ENCODE results near the gene ADARB2. TPM values are rescaled to one million over a fixed set of nuclear protein-coding genes. Genes with fewer than 3 reads are reported as not detected.
A peak's percentile ranks its signal among the peaks of the same experiment; 100 is the strongest.
"Not testable (repeated sequence)": the region's sequence is repeated elsewhere in the genome, so short reads cannot be mapped to it uniquely, and the experiment has no call there.

Gene ADARB2
- total and polyA plus RNA-seq, 5 donors from 2014 or later = 0.27 to 2.9 (median 0.69) TPM; not detected in 1

DNA sequence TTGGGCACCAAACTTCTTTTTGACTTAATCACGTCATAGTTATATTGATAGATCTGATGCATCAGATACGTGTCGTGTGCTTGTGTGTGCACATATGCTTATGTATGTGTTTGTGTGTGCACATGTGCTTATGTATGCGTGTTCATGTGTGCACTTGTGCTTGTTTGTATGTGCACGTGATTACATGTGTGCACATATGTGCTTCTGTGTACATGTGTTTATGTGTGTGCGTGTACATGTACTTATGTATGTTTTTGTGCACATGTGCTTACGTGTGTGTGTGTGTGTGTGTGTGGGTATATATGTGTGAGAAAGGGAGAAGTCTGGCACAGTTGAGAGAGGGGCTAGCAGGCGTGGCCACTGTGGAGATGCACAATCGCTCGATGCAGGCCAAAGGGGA is 507.8 kb downstream of the ADARB2 start:
- Histone ChIP-seq H3K9me3 (ENCODE audit: control insufficient read depth in 2 of 2, low read length in 2 of 2) (no peaks in the 10 kb centered on the region), H3K36me3 (ENCODE audit: control insufficient read depth, insufficient read depth, low read length) (no peaks in the 10 kb centered on the region), H3K4me1 (ENCODE audit: control insufficient read depth, insufficient read depth, low read length, poor library complexity, severe bottlenecking) (no peaks in the 10 kb centered on the region), H3K27ac (ENCODE audit: insufficient read depth, low read length, poor library complexity, severe bottlenecking) (no peak overlapping the region), H3K4me3 (ENCODE audit: low read depth, low read length) (no peak overlapping the region), H3K27me3 (ENCODE audit: control insufficient read depth, insufficient read depth, low read length) (no peaks in the 10 kb centered on the region)
- Mint-ChIP-seq H3K4me1 (no peaks in the 10 kb centered on the region), H3K27ac (no peak overlapping the region), H3K4me3 (peak overlapping the region in 1 of 4 donors; percentile 45), H3K36me3 (no peaks in the 10 kb centered on the region), H3K27me3 (no peaks in the 10 kb centered on the region), H3K9me3 (peaks cover 0 to 2% (median 0%) of the 10 kb centered on the region in 7 donors)
- DNase-seq (no peak), ATAC-seq (ENCODE audit: low read depth in 2 of 2) (no peak)

DNA sequence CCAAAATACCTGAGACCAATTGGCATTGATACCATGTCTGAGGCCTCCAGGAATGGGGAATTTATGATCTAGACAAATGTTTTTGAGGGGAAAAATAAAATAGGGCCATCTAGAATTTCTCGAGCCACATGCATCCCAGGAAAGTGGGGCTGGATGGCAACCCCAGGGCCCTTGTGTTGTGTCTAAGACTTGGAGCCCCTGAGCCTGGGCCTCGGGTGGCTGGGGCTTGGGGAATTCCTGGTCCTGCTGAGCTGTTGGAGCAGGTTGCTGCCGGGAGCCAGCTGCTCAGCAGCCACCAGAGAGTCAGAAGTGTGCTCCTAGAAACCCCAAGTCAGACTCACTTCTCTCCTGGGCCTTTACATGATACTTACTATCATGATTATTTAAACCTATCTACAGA is 508.2 kb downstream of the ADARB2 start:
- Histone ChIP-seq H3K9me3 (ENCODE audit: control insufficient read depth in 2 of 2, low read length in 2 of 2) (no peaks in the 10 kb centered on the region), H3K4me3 (ENCODE audit: low read depth, low read length) (no peak overlapping the region), H3K27me3 (ENCODE audit: control insufficient read depth, insufficient read depth, low read length) (no peaks in the 10 kb centered on the region), H3K36me3 (ENCODE audit: control insufficient read depth, insufficient read depth, low read length) (no peaks in the 10 kb centered on the region), H3K27ac (ENCODE audit: insufficient read depth, low read length, poor library complexity, severe bottlenecking) (no peak overlapping the region), H3K4me1 (ENCODE audit: control insufficient read depth, insufficient read depth, low read length, poor library complexity, severe bottlenecking) (no peaks in the 10 kb centered on the region)
- no peak for ATAC-seq (ENCODE audit: low read depth in 2 of 2)
- H3K4me3 Mint-ChIP-seq = no peak overlapping the region
- H3K4me1 Mint-ChIP-seq = no peaks in the 10 kb centered on the region
- H3K27me3 Mint-ChIP-seq = no peaks in the 10 kb centered on the region
- no peak for DNase-seq
- H3K36me3 Mint-ChIP-seq = no peaks in the 10 kb centered on the region
- peaks cover 0 to 2% (median 0%) of the 10 kb centered on the region in 7 donors for H3K9me3 Mint-ChIP-seq
- no peak overlapping the region for H3K27ac Mint-ChIP-seq

DNA sequence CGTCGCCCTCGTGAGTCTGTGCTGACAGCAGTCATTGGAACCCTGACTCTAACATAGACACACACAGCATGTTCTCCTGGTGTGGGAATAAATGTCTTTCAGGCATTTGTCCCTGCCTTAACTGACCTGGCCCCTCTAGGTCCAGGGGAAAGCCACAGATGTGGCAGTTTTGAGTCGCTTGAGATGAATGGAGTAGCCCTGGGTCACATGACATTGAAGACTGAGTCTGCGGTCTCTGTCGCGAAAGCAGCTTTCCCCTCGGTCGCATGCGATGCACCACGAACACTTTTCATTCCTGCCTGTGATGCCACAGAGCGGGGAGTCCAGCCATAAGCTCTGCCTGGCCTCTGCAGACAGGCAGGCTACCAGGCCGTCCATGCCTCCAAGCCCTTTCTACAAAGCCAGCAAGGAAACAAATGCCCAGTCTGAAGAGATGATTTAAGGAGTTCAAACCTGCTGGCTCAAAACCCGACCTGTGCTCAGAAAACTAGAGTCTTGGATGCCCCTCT is 508.8 kb downstream of the ADARB2 start:
- peaks cover 0 to 2% (median 0%) of the 10 kb centered on the region in 7 donors for H3K9me3 Mint-ChIP-seq
- Histone ChIP-seq H3K27me3 (ENCODE audit: control insufficient read depth, insufficient read depth, low read length) (no peaks in the 10 kb centered on the region), H3K4me3 (ENCODE audit: low read depth, low read length) (no peak overlapping the region), H3K36me3 (ENCODE audit: control insufficient read depth, insufficient read depth, low read length) (no peaks in the 10 kb centered on the region), H3K27ac (ENCODE audit: insufficient read depth, low read length, poor library complexity, severe bottlenecking) (no peak overlapping the region), H3K9me3 (ENCODE audit: control insufficient read depth in 2 of 2, low read length in 2 of 2) (no peaks in the 10 kb centered on the region), H3K4me1 (ENCODE audit: control insufficient read depth, insufficient read depth, low read length, poor library complexity, severe bottlenecking) (no peaks in the 10 kb centered on the region)
- no peak for ATAC-seq (ENCODE audit: low read depth in 2 of 2)
- DNase-seq = no peak
- H3K27ac Mint-ChIP-seq = no peak overlapping the region
- H3K27me3 Mint-ChIP-seq = no peaks in the 10 kb centered on the region
- H3K36me3 Mint-ChIP-seq = no peaks in the 10 kb centered on the region
- H3K4me1 Mint-ChIP-seq = no peaks in the 10 kb centered on the region
- H3K4me3 Mint-ChIP-seq = no peak overlapping the region

DNA sequence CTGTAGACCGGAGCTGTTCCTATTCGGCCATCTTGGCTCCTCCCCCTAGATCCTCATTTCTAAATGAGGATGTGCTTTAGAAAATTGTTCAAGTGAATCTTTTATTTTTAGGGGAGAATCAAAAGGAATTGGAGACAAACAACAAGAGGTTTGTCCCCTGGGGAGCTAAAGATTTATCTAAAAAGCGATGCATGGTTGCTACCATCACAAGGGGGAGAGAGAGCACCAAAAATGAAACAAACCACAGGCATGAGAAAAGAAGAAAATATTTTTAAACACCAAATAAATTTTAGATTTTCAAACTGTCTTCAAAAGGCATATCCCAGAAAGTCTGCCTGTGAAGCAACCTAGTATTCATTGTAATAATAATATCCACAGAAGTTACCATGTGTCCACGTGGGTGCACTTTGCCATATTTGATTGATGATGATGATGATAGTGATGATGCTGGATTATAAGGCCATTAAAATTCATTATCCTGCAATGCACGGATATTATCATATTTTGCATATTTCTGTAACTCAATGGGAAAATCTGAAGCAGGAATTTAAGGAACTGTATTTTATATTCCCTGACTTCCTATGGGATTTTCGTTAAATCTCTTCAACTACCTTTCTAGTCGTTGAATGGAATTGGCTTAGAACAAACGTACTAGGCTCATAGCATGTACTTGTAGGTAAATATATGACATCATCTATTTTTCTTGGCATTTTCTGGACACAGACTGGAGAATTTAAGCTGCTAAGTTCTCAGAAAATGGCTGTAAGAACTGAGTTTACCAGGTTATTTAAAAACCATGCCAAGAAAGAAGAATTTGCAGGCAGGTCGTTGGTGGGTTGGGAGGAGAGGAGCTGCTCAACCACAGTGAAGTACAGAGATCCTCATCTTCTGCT is 509.6 kb downstream of the ADARB2 start:
- Mint-ChIP-seq H3K4me1 (no peaks in the 10 kb centered on the region), H3K4me3 (no peak overlapping the region), H3K27me3 (no peaks in the 10 kb centered on the region), H3K36me3 (no peaks in the 10 kb centered on the region), H3K9me3 (peaks cover 0 to 3% (median 0%) of the 10 kb centered on the region in 7 donors), H3K27ac (no peak overlapping the region)
- DNase-seq (no peak), ATAC-seq (ENCODE audit: low read depth in 2 of 2) (no peak)
- H3K27me3 ChIP-seq (ENCODE audit: control insufficient read depth, insufficient read depth, low read length) = no peaks in the 10 kb centered on the region
- no peaks in the 10 kb centered on the region for H3K9me3 ChIP-seq (ENCODE audit: control insufficient read depth in 2 of 2, low read length in 2 of 2)
- H3K36me3 ChIP-seq (ENCODE audit: control insufficient read depth, insufficient read depth, low read length) = no peaks in the 10 kb centered on the region
- H3K4me3 ChIP-seq (ENCODE audit: low read depth, low read length) = no peak overlapping the region
- no peak overlapping the region for H3K27ac ChIP-seq (ENCODE audit: insufficient read depth, low read length, poor library complexity, severe bottlenecking)
- no peaks in the 10 kb centered on the region for H3K4me1 ChIP-seq (ENCODE audit: control insufficient read depth, insufficient read depth, low read length, poor library complexity, severe bottlenecking)

DNA sequence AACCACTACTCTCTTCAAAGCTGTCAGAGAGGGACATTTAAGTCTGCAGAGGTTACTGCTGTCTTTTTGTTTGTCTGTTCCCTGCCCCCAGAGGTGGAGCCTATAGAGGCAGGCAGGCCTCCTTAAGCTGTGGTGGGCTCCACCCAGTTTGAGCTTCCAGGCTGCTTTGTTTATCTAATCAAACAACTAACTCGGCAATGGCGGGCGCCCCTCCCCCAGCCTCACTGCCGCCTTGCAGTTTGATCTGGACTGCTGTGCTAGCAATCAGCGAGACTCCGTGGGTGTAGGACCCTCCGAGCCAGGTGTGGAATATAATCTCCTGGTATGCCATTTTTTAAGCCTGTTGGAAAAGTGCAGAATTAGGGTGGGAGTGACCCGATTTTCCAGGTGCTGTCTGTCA is 510.4 kb downstream of the ADARB2 start:
- H3K27ac Mint-ChIP-seq; H3K9me3 ChIP-seq (ENCODE audit: control insufficient read depth in 2 of 2, low read length in 2 of 2); H3K9me3 Mint-ChIP-seq; H3K36me3 ChIP-seq (ENCODE audit: control insufficient read depth, insufficient read depth, low read length); DNase-seq; H3K36me3 Mint-ChIP-seq; H3K4me3 ChIP-seq (ENCODE audit: low read depth, low read length); H3K4me1 ChIP-seq (ENCODE audit: control insufficient read depth, insufficient read depth, low read length, poor library complexity, severe bottlenecking); H3K4me1 Mint-ChIP-seq; ATAC-seq (ENCODE audit: low read depth in 2 of 2); H3K4me3 Mint-ChIP-seq; H3K27ac ChIP-seq (ENCODE audit: insufficient read depth, low read length, poor library complexity, severe bottlenecking); H3K27me3 Mint-ChIP-seq; H3K27me3 ChIP-seq (ENCODE audit: control insufficient read depth, insufficient read depth, low read length): not testable (repeated sequence)

DNA sequence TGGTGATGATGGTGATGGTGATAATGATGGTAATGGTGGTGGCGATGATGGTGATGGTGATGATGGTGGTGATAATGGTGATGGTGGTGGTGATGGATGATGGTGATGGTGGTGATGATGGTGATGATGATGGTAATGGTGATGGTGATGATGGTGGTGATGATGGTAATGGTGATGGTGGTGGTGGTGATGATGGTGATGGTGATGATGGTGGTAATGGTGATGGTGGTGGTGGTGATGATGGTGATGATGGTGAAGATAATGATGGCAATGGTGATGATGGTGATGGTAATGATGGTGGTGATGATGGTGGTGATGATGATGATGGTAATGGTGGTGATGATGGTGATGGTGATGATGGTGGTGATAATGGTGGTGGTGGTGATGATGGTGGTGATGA is 517.5 kb downstream of the ADARB2 start:
- not testable (repeated sequence) for H3K27ac ChIP-seq (ENCODE audit: insufficient read depth, low read length, poor library complexity, severe bottlenecking); H3K4me1 ChIP-seq (ENCODE audit: control insufficient read depth, insufficient read depth, low read length, poor library complexity, severe bottlenecking); H3K9me3 ChIP-seq (ENCODE audit: control insufficient read depth in 2 of 2, low read length in 2 of 2); ATAC-seq (ENCODE audit: low read depth in 2 of 2); H3K9me3 Mint-ChIP-seq; H3K27me3 ChIP-seq (ENCODE audit: control insufficient read depth, insufficient read depth, low read length); H3K4me3 ChIP-seq (ENCODE audit: low read depth, low read length); DNase-seq; H3K4me1 Mint-ChIP-seq; H3K27ac Mint-ChIP-seq; H3K36me3 ChIP-seq (ENCODE audit: control insufficient read depth, insufficient read depth, low read length); H3K36me3 Mint-ChIP-seq; H3K27me3 Mint-ChIP-seq; H3K4me3 Mint-ChIP-seq

DNA sequence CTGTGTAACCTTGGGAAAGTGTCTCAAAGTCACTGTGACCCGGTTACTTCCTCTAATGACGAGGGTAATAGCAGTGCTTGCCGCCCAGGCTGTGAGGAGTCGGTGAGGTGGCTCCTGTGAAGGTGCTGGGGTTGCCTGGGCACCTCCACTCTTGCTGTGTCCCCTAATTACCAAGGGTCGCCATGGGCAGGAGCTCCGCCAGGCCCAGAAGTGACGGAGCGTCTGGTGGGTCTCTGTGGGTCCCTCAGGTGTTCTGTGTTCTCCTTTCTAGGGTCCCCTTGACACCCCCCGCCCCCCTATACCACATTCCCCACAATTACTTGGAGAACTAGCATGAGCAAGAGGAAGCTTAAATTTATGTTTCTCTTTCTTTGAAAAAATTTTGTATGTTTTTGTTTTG is 519.7 kb downstream of the ADARB2 start:
- no peak overlapping the region for H3K4me3 Mint-ChIP-seq
- no peak overlapping the region for H3K27ac Mint-ChIP-seq
- ATAC-seq (ENCODE audit: low read depth in 2 of 2) (no peak), DNase-seq (no peak)
- H3K9me3 Mint-ChIP-seq = peaks cover 0 to 4% (median 0%) of the 10 kb centered on the region in 7 donors
- Histone ChIP-seq H3K27me3 (ENCODE audit: control insufficient read depth, insufficient read depth, low read length) (no peaks in the 10 kb centered on the region), H3K27ac (ENCODE audit: insufficient read depth, low read length, poor library complexity, severe bottlenecking) (no peak overlapping the region), H3K4me3 (ENCODE audit: low read depth, low read length) (no peak overlapping the region), H3K36me3 (ENCODE audit: control insufficient read depth, insufficient read depth, low read length) (no peaks in the 10 kb centered on the region), H3K4me1 (ENCODE audit: control insufficient read depth, insufficient read depth, low read length, poor library complexity, severe bottlenecking) (no peaks in the 10 kb centered on the region), H3K9me3 (ENCODE audit: control insufficient read depth in 2 of 2, low read length in 2 of 2) (no peaks in the 10 kb centered on the region)
- H3K4me1 Mint-ChIP-seq = no peaks in the 10 kb centered on the region
- no peaks in the 10 kb centered on the region for H3K27me3 Mint-ChIP-seq
- H3K36me3 Mint-ChIP-seq = no peaks in the 10 kb centered on the region

DNA sequence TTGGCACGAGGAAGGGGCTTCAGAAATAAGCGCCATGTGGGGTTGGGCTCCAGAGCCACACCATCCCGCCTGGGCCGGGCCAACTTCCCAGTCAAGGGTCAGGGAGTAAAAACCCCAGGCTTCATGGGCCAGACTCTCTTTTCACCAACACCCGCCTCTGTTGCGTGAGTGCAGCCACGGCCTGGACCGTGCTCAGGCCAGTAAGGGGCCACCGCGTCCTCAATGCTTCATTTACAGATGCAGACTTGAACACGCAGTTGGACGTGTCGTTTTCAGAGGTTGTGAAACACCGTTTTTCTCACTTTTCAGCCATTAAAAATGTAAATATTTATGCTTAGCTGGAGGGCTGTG is 520.1 kb downstream of the ADARB2 start:
- Mint-ChIP-seq H3K4me1 (no peaks in the 10 kb centered on the region), H3K27ac (no peak overlapping the region), H3K36me3 (no peaks in the 10 kb centered on the region), H3K27me3 (no peaks in the 10 kb centered on the region), H3K4me3 (no peak overlapping the region), H3K9me3 (peaks cover 0 to 3% (median 0%) of the 10 kb centered on the region in 7 donors)
- H3K9me3 ChIP-seq (ENCODE audit: control insufficient read depth in 2 of 2, low read length in 2 of 2) = no peaks in the 10 kb centered on the region
- H3K27me3 ChIP-seq (ENCODE audit: control insufficient read depth, insufficient read depth, low read length) = no peaks in the 10 kb centered on the region
- DNase-seq = no peak
- no peak for ATAC-seq (ENCODE audit: low read depth in 2 of 2)
- no peaks in the 10 kb centered on the region for H3K36me3 ChIP-seq (ENCODE audit: control insufficient read depth, insufficient read depth, low read length)
- H3K4me3 ChIP-seq (ENCODE audit: low read depth, low read length) = no peak overlapping the region
- no peaks in the 10 kb centered on the region for H3K4me1 ChIP-seq (ENCODE audit: control insufficient read depth, insufficient read depth, low read length, poor library complexity, severe bottlenecking)
- no peak overlapping the region for H3K27ac ChIP-seq (ENCODE audit: insufficient read depth, low read length, poor library complexity, severe bottlenecking)
